Heart left ventricle (tissue), 16 donors: Measurements from ENCODE around the gene SEL1L2. TPM values are rescaled to one million over a fixed set of nuclear protein-coding genes. Genes with fewer than 3 reads are reported as not detected.

Source experiments
- ATAC-seq, 4 donors: fragments of 200-7000 bp; cut with Tn5 transposase; one replicate each; pipeline ENCODE4 v1.9.1; 2020 to 2022; ENCODE audit warnings: moderate library complexity in 4 of 4, mild to moderate bottlenecking in 3 of 4, moderate number of reproducible peaks in 1 of 4
- DNase-seq, 5 donors: peaks; one replicate each; pipeline ENCODE4 v3.0.0-alpha.2; 2020
- H3K27ac ChIP-seq, 12 donors: fragments of 200-600 bp; sonication (generic) in 4 of 12; one replicate each; pipeline versions ENCODE4 v1.5.0 to v1.8.0; 2016 to 2022; ENCODE audit warnings: mild to moderate bottlenecking in 2 of 12
- H3K27me3 ChIP-seq, 9 donors: fragments of 200-600 bp; sonication (generic) in 2 of 9; one replicate each; pipeline versions ENCODE4 v1.5.1 to v1.8.0; 2016 to 2022; ENCODE audit warnings: mild to moderate bottlenecking in 3 of 9
- H3K36me3 ChIP-seq, 9 donors: fragments of 200-600 bp; sonication (generic) in 2 of 9; one replicate each; pipeline versions ENCODE4 v1.5.0 to v1.8.0; 2018 to 2022; ENCODE audit warnings: mild to moderate bottlenecking in 2 of 9
- H3K4me1 ChIP-seq, 12 donors: fragments of 200-600 bp; sonication (generic) in 4 of 12; one replicate each; pipeline versions ENCODE4 v1.5.0 to v1.8.0; 2016 to 2022; ENCODE audit warnings: mild to moderate bottlenecking in 3 of 12
- H3K4me3 ChIP-seq, 12 donors: fragments of 200-600 bp; sonication (generic) in 4 of 12; one replicate each; pipeline versions ENCODE4 v1.5.0 to v1.8.0; 2017 to 2022; ENCODE audit warnings: mild to moderate bottlenecking in 9 of 12, moderate library complexity in 4 of 12
- H3K9me3 ChIP-seq, 12 donors: fragments of 200-600 bp; sonication (generic) in 4 of 12; one replicate each; pipeline versions ENCODE4 v1.5.0 to v1.8.0; 2016 to 2022; ENCODE audit warnings: mild to moderate bottlenecking in 1 of 12
- POLR2A ChIP-seq, 2 donors: fragments of 450-650 bp; IDR thresholded peaks; one replicate each; pipeline ENCODE4 v1.6.1; 2017; ENCODE audit warnings: antibody characterized with exemption in 2 of 2, mild to moderate bottlenecking in 2 of 2, moderate library complexity in 2 of 2
- WGBS, 4 donors: extraction: QIAGEN DNeasy Blood & Tissue Kit in 2 of 4; methylation state at CpG; one replicate each; pipeline versions ENCODE4 v1.1.5 to v1.1.7; 2013 to 2018; 5-methylcytosine and 5-hydroxymethylcytosine counted together
- intact Hi-C, 10 donors: fragments of 100-400 bp; cut with DNase I; formaldehyde crosslinking; loops; one replicate each; pipeline versions ENCODE4 v1.11.1 to v1.14.2; 2022
- polyA plus RNA-seq, 2 donors: library from polyadenylated mRNA; stranded (reverse); fragments of 200-250 nt; gene quantifications; one replicate each; pipeline ENCODE4 v1.2.3, GENCODE V29; 2013
- total RNA-seq, 9 donors: library from RNA; depleted of rRNA in 2 of 9; stranded (reverse); fragments of >200 nt in 2 of 9; fragmentation: NEBNext Ultra II Directional in 3 of 9; extraction: Animal tissue kit (Norgen Biotek cat#: 25700) in 3 of 9; gene quantifications; one replicate each; pipeline versions ENCODE4 v1.1.0 to v1.2.4, GENCODE V29; 2016 to 2023
- TF ChIP-seq, protein P1 (sequence below), 12 donors: fragments of 200-600 bp; sonication (generic) in 4 of 12; IDR thresholded peaks; one replicate each; pipeline versions ENCODE4 v1.5.0 to v1.8.0; 2018 to 2022; ENCODE audit warnings: antibody characterized with exemption in 12 of 12, mild to moderate bottlenecking in 5 of 12
- donor health status: ischemic (EF 13 %, LVEDD 7.1; RV severe dilation, severe dysfunction).
- donor health status: healthy with polysubstance abuse.
- donor health status: DM: no; HTN: yes; CAD: no.
- donor health status: DM: no; HTN: no; CAD: no.
- donor health status: ischemic (EF 25% LVEDD 6.9; RV normal size, moderate dysfunction).
- donor health status: ischemic (EF 25% LVEDD 5.7; RV mildly dilated, moderate dysfunction).
- donor health status: healthy.
- donor health status: DM: yes; HTN: yes; CAD: no.
- donor health status: ischemic (EF 35%, LVEDD 5.7; RV mildly dilated, moderate dysfunction).
- donor health status: nonischemic (EF 11% LVEDD 7.7; RV severe dilation, severe dysfunction).
- donor health status: DM: yes; HTN: yes; CAD: no.
- donor health status: PGD.
- donor health status: ischemic (EF 29% LVEDD 5.4; RV normal size, mild dysfunction).
- donor health status: nonischemic (EF 23%, LVEDD 6.1; RV moderate dilation, normal function).

The SEL1L2 gene
- total and polyA plus RNA-seq, 11 donors = 0.59 to 10.5 (median 2.5) TPM; not detected in 1

DNA sequence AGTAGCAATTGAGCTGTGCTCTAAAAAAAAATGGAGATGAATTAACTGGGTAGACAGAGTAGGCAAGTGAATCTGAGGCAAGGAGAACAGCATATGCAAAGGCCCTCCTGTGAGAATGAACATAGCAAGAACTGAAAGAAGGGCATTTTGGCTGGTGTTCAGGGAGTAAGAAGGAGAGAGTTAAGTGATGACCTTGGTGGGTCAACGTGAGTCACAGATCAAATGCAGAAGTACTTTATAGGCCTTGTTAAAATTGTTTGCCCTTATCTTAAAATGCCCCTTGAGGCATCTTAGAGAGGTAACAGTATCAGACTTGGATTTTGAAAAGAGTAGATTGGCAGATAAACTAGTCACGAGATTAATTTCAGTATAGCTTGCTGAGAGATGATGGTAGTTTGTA is 181.0 kb downstream of the SEL1L2 start:
- no peak for DNase-seq
- intact Hi-C loops = no loop called here
- peaks cover 0 to 12% (median 0%) of the 10 kb centered on the region in 12 donors for H3K4me1 ChIP-seq
- no peaks in the 10 kb centered on the region for H3K9me3 ChIP-seq
- no peaks in the 10 kb centered on the region for H3K27me3 ChIP-seq
- WGBS, 4 donors = 52 to 68% (median 57%) methylated on average over 2 of the region's 2 CpGs
- H3K36me3 ChIP-seq = peaks cover 0 to 100% (median 98%) of the 10 kb centered on the region in 9 donors
- peak overlapping the region in 3 of 12 donors; percentile 23 to 33 (median 24) for H3K27ac ChIP-seq
- H3K4me3 ChIP-seq = no peak overlapping the region
- TF ChIP-seq, protein P1, sequence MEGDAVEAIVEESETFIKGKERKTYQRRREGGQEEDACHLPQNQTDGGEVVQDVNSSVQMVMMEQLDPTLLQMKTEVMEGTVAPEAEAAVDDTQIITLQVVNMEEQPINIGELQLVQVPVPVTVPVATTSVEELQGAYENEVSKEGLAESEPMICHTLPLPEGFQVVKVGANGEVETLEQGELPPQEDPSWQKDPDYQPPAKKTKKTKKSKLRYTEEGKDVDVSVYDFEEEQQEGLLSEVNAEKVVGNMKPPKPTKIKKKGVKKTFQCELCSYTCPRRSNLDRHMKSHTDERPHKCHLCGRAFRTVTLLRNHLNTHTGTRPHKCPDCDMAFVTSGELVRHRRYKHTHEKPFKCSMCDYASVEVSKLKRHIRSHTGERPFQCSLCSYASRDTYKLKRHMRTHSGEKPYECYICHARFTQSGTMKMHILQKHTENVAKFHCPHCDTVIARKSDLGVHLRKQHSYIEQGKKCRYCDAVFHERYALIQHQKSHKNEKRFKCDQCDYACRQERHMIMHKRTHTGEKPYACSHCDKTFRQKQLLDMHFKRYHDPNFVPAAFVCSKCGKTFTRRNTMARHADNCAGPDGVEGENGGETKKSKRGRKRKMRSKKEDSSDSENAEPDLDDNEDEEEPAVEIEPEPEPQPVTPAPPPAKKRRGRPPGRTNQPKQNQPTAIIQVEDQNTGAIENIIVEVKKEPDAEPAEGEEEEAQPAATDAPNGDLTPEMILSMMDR (IDR thresholded peaks at IDR 0.05) = no peak
- no peak for TF ChIP-seq POLR2A (IDR thresholded peaks at IDR 0.05)
- peak in 2 of 4 donors; percentile 40 to 44 for ATAC-seq

DNA sequence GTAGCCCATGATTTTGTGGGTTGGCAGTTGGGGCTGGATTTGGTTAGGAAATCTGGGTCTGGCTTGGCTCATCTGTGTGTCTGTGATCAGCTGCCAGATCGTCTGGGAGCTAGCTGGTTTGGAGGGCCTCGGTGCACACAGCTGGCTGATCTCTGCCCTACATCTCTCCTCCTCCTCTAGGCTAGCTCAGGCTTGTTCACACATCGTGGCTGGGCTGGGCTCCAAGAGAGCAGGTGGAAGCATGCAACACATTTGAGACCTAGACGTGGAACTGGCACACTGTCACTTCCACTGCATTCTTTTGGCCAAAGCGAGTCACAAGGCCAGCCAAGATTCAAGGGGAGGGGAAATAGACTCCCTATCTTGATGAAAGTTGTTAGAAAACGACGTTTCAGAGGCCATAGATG is 189.7 kb downstream of the SEL1L2 start:
- DNase-seq = peak; percentile 87 to 98 (median 94)
- Histone ChIP-seq H3K27ac (peak overlapping the region in 10 of 12 donors; percentile 9 to 63 (median 44)), H3K4me1 (peaks cover 0 to 24% (median 13%) of the 10 kb centered on the region in 12 donors), H3K9me3 (no peaks in the 10 kb centered on the region), H3K27me3 (no peaks in the 10 kb centered on the region), H3K36me3 (peaks cover 0 to 99% (median 84%) of the 10 kb centered on the region in 9 donors), H3K4me3 (peak overlapping the region in 1 of 12 donors; percentile 4)
- TF ChIP-seq POLR2A (IDR thresholded peaks at IDR 0.05) = no peak
- TF ChIP-seq, protein P1 (IDR thresholded peaks at IDR 0.05) = no peak
- intact Hi-C loops = no loop called here
- WGBS, 4 donors = 4 to 14% (median 9%) methylated on average over 7 of the region's 7 CpGs
- peak; percentile 97 to 100 (median 100) for ATAC-seq

DNA sequence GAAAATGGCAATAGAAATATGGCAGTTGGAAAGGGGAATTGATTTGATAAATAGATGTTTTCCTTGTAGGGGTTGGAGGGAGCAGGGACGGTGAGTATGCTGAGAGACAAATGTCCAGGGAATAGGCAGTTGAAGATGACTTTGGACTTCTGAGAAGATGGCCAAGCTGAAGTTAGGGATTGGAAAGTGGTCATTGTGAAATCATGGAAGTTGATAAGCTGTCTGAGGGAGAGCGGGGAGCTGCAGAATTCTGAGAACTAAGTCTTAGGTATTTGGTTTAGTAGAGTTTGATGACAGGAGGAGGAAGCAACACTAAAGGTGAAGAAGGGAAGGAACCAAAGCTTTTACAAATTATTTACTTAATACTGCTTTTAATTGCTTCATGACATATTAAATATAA is 190.4 kb downstream of the SEL1L2 start:
- H3K4me3 ChIP-seq = no peak overlapping the region
- 74 to 85% (median 78%) methylated on average over 2 of the region's 2 CpGs for WGBS, 4 donors
- ATAC-seq (no peak), DNase-seq (no peak)
- peaks cover 0 to 24% (median 13%) of the 10 kb centered on the region in 12 donors for H3K4me1 ChIP-seq
- peak overlapping the region in 7 of 12 donors; percentile 16 to 63 (median 55) for H3K27ac ChIP-seq
- H3K36me3 ChIP-seq = peaks cover 0 to 99% (median 85%) of the 10 kb centered on the region in 9 donors
- TF ChIP-seq, protein P1 (IDR thresholded peaks at IDR 0.05) = no peak
- TF ChIP-seq POLR2A (IDR thresholded peaks at IDR 0.05) = no peak
- H3K27me3 ChIP-seq = no peaks in the 10 kb centered on the region
- intact Hi-C loops = no loop called here
- H3K9me3 ChIP-seq = no peaks in the 10 kb centered on the region

Other genes starting within 250 kb of the SEL1L2 start
- 10 to 100 TPM in 7 of 9 donors, 1 to 10 TPM in 2; 8.9 to 17.8 (median 14.0) TPM for gene ESF1, start 205.7 kb downstream of the SEL1L2 start, total RNA-seq
- 10 to 100 TPM; 12.1 to 19.0 TPM for gene ESF1, start 205.7 kb downstream of the SEL1L2 start, polyA plus RNA-seq
- gene NDUFAF5, start 205.6 kb downstream of the SEL1L2 start, total RNA-seq = 10 to 100 TPM; 34.7 to 72.3 (median 55.5) TPM
- gene NDUFAF5, start 205.6 kb downstream of the SEL1L2 start, polyA plus RNA-seq = 10 to 100 TPM; 38.9 to 72.0 TPM
- gene MACROD2, start 4.9 kb upstream of the SEL1L2 start, total RNA-seq = 1 to 10 TPM; 1.2 to 5.4 (median 2.6) TPM
- 1 to 10 TPM in 1 of 2 donors, under 1 TPM in 1; 0.54 to 1.0 TPM for gene MACROD2, start 4.9 kb upstream of the SEL1L2 start, polyA plus RNA-seq